ENCODE results near the gene RHEX. TPM values are rescaled to one million over a fixed set of nuclear protein-coding genes. Genes with fewer than 3 reads are reported as not detected.

The RHEX gene
- total and polyA plus RNA-seq, 9 donors, result 0.15 to 13.3 (median 1.8) TPM; not detected in 1

DNA sequence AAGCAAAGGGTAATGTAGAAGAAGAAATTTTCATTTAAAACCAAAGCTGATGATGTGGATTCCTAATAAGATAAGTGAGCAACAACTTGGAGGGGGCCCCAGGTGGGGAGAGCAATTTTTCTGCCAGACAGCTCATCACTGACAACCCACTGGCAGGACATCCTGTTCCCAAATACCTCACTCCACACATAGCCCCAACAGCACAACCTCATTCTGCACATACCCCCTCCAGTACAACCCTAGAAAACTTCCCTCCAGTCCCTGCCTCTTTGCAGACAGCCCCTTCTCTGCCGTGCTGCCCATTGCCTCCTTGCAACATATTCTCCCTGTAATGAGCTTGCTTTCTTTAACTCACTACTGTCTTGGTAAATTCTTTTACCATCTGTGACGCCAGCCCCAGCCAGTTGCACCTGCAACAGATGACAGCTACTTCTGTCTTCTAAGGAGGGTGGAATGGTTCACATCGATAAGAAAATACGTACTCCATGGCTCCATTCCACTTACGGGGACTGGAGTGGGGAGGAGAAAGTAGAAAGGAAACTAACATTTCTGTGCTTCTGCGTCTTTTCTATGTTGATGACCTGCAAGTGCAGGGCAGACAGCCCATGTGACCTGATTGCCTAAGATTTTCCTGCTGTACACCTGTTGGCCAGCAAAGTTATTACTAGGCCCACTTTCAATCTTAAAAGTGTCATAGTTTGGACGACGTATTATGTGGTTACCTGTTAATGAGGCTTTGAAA lies 14.7 kb downstream of the RHEX start:
- no peaks in the 10 kb centered on the region for H3K36me3 ChIP-seq
- no peak for DNase-seq
- no peak overlapping the region for H3K4me3 ChIP-seq
- H3K27me3 ChIP-seq, result no peaks in the 10 kb centered on the region
- WGBS, 3 donors, result 38 to 52% (median 46%) methylated on average over 8 of the region's 8 CpGs
- intact Hi-C loops (cut with DNase I), result no loop called here
- no peaks in the 10 kb centered on the region for H3K4me1 ChIP-seq (ENCODE audit: insufficient read depth)
- TF ChIP-seq EP300 (IDR thresholded peaks at IDR 0.05) (no peak), POLR2A (IDR thresholded peaks at IDR 0.05) (no peak)
- TF ChIP-seq, protein P1, sequence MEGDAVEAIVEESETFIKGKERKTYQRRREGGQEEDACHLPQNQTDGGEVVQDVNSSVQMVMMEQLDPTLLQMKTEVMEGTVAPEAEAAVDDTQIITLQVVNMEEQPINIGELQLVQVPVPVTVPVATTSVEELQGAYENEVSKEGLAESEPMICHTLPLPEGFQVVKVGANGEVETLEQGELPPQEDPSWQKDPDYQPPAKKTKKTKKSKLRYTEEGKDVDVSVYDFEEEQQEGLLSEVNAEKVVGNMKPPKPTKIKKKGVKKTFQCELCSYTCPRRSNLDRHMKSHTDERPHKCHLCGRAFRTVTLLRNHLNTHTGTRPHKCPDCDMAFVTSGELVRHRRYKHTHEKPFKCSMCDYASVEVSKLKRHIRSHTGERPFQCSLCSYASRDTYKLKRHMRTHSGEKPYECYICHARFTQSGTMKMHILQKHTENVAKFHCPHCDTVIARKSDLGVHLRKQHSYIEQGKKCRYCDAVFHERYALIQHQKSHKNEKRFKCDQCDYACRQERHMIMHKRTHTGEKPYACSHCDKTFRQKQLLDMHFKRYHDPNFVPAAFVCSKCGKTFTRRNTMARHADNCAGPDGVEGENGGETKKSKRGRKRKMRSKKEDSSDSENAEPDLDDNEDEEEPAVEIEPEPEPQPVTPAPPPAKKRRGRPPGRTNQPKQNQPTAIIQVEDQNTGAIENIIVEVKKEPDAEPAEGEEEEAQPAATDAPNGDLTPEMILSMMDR (IDR thresholded peaks at IDR 0.05), result no peak
- no peaks in the 10 kb centered on the region for H3K9me3 ChIP-seq
- H3K27ac ChIP-seq, result no peak overlapping the region

DNA sequence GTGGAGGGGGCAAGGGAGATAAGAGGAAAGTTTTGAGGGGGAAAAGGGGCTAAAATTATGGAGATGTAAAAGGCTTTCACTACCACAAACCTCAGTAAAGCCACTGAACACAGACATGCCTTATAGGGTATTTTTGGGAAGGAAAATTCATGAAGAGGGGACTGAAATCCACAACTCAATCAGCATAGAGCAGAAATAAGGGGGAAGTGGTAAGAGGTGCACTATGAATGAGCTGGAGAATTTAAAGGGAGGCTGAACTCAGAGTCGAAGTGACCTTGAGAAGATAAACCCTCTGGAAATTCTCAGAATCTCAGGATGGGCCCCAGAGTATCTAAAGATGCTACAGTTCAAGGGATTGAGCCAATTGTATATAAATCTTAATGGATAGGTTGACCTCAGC lies 15.3 kb downstream of the RHEX start:
- no peaks in the 10 kb centered on the region for H3K9me3 ChIP-seq
- TF ChIP-seq, protein P1 (IDR thresholded peaks at IDR 0.05), result no peak
- TF ChIP-seq POLR2A (IDR thresholded peaks at IDR 0.05) (no peak), EP300 (IDR thresholded peaks at IDR 0.05) (no peak)
- no peaks in the 10 kb centered on the region for H3K27me3 ChIP-seq
- H3K4me3 ChIP-seq, result no peak overlapping the region
- DNase-seq, result no peak
- no peaks in the 10 kb centered on the region for H3K4me1 ChIP-seq (ENCODE audit: insufficient read depth)
- intact Hi-C loops (cut with DNase I), result no loop called here
- 3 to 10% (median 7%) methylated on average over 1 of the region's 1 CpG for WGBS, 3 donors
- no peaks in the 10 kb centered on the region for H3K36me3 ChIP-seq
- no peak overlapping the region for H3K27ac ChIP-seq

DNA sequence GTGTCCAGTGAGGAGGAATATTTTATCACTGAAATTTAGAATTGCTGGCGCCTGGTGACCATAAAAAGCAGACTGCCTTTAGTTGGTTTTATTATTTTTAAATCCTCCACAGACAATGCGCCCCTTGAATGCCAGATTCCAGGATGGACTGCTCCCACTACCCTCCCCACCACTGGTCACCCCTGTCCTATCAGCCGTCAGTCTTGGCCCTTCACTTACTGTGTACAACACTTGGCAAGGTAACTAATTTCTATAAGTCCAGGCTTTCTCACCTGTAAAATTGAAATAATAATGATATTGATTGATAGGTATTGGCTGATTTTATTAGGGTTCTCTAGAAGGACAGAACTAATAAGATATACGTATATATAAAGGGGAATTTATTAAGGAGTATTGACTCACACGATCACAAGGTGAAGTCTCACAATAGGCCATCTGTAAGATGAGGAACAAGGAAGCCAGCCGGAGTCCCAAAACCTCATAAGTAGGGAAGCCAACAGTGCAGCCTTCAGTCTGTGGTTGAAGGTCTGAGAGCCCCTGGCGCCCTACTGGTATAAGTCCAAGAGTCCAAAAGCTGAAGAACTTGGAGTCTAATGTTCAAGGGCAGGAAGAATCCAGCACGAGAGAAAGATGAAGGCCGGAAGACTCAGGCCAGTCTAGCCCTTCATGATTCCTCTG lies 17.8 kb downstream of the RHEX start:
- H3K4me1 ChIP-seq (ENCODE audit: insufficient read depth), result no peaks in the 10 kb centered on the region
- TF ChIP-seq, protein P1 (IDR thresholded peaks at IDR 0.05), result no peak
- no peak for TF ChIP-seq EP300 (IDR thresholded peaks at IDR 0.05)
- no peak for TF ChIP-seq POLR2A (IDR thresholded peaks at IDR 0.05)
- no peaks in the 10 kb centered on the region for H3K36me3 ChIP-seq
- no peak for DNase-seq
- no peaks in the 10 kb centered on the region for H3K9me3 ChIP-seq
- 72 to 81% (median 78%) methylated on average over 9 of the region's 9 CpGs for WGBS, 3 donors
- no peak overlapping the region for H3K4me3 ChIP-seq
- intact Hi-C loops (cut with DNase I), result no loop called here
- H3K27me3 ChIP-seq, result no peaks in the 10 kb centered on the region
- H3K27ac ChIP-seq, result no peak overlapping the region

DNA sequence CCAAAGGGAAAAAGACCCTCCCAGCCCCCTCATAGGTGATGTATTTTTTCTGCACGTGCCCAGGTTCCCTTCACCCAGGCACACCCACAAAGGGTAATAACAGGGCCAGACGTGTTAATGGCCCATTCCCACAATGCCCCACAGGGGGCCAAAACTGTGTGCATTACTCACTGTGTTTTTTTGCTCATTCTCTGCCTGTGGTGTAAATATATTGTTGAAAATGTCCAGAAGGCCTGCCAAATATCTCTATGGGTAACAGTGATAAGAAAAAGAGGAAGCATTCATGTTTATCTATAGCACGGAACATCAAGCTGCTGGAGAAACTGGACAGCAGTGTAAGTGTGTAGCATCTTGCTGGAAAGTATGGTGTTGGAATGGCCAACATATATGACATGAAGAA lies 21.9 kb downstream of the RHEX start:
- no peak for TF ChIP-seq POLR2A (IDR thresholded peaks at IDR 0.05)
- TF ChIP-seq, protein P1 (IDR thresholded peaks at IDR 0.05), result no peak
- TF ChIP-seq EP300 (IDR thresholded peaks at IDR 0.05), result no peak
- intact Hi-C loops (cut with DNase I), result no loop called here

More for the DNA sequence above, 21.9 kb downstream of the RHEX start:
- H3K27me3 ChIP-seq, result no peaks in the 10 kb centered on the region
- no peak for DNase-seq
- WGBS, 3 donors, result 35 to 42% (median 35%) methylated on average over 3 of the region's 3 CpGs
- no peaks in the 10 kb centered on the region for H3K9me3 ChIP-seq
- H3K4me1 ChIP-seq (ENCODE audit: insufficient read depth), result no peaks in the 10 kb centered on the region
- no peak overlapping the region for H3K4me3 ChIP-seq
- H3K27ac ChIP-seq, result no peak overlapping the region
- H3K36me3 ChIP-seq, result no peaks in the 10 kb centered on the region

Measured in ovary (tissue), 9 donors.